ENCODE measurements around the gene ZNF609. TPM values are rescaled to one million over a fixed set of nuclear protein-coding genes. Genes with fewer than 3 reads are reported as not detected.
"Not testable (repeated sequence)": the region's sequence is repeated elsewhere in the genome, so short reads cannot be mapped to it uniquely, and the experiment has no call there.

The ZNF609 gene
- total RNA-seq, 4 donors from 2014 or later = 38.7 to 50.6 (median 43.9) TPM

DNA sequence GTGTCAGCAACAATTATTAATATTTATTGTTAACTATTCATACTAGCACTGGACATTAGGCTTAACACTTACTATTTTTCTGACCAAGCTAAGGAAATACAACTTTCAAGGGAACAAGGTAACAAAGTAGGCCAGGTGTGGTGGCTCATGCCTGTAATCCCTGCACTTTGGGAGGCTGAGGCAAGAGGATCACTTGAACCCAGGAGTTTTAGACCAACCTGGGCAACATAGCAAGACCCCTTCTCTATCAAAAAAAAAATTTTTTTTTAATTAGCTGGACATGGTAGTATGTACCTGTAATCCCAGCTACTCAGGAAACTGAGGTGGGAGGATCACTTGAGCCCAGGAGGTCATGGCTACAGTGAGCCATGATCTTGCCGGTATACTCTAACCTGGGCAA is 183.3 kb downstream of the ZNF609 start:
- ATAC-seq = no peak
- 100% methylated on average over 1 of the region's 1 CpG for WGBS, 2 donors (ENCODE audit: low coverage in 1 of 2)
- peaks cover 8 to 23% (median 14%) of the 10 kb centered on the region in 3 donors for H3K4me1 ChIP-seq

DNA sequence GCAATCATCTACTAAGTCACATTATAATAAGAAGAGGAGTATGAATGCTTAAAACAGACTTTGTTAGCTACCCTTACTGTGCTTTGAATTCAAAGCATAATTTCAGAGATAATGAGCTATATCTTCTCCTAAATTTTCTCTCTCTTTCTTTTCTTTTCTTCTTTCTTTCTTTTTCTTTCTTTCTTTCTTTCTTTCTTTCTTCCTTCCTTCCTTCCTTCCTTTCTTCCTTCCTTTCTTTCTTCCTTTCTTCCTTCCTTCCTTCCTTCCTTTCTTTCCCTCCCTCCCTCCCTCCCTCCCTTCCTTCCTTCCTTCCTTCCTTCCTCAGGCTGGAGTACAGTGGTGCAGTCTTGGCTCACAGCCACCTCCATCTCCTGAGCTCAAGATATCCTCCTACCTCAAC is 184.4 kb downstream of the ZNF609 start:
- H3K4me3 ChIP-seq, ATAC-seq, H3K9me3 ChIP-seq, H3K27me3 ChIP-seq, H3K36me3 ChIP-seq, H3K27ac ChIP-seq: not testable (repeated sequence)
- peaks cover 4 to 12% (median 4%) of the 10 kb centered on the region in 3 donors for H3K4me1 ChIP-seq

More for the DNA sequence above, 183.3 kb downstream of the ZNF609 start:
- Histone ChIP-seq H3K27ac (no peak overlapping the region), H3K36me3 (no peaks in the 10 kb centered on the region), H3K27me3 (no peaks in the 10 kb centered on the region), H3K4me3 (no peak overlapping the region), H3K9me3 (no peaks in the 10 kb centered on the region)
- TF ChIP-seq POLR2AphosphoS5 (IDR thresholded peaks at IDR 0.05) (no peak), POLR2A (IDR thresholded peaks at IDR 0.05) (no peak), EP300 (IDR thresholded peaks at IDR 0.05) (no peak)
- TF ChIP-seq, protein P1, sequence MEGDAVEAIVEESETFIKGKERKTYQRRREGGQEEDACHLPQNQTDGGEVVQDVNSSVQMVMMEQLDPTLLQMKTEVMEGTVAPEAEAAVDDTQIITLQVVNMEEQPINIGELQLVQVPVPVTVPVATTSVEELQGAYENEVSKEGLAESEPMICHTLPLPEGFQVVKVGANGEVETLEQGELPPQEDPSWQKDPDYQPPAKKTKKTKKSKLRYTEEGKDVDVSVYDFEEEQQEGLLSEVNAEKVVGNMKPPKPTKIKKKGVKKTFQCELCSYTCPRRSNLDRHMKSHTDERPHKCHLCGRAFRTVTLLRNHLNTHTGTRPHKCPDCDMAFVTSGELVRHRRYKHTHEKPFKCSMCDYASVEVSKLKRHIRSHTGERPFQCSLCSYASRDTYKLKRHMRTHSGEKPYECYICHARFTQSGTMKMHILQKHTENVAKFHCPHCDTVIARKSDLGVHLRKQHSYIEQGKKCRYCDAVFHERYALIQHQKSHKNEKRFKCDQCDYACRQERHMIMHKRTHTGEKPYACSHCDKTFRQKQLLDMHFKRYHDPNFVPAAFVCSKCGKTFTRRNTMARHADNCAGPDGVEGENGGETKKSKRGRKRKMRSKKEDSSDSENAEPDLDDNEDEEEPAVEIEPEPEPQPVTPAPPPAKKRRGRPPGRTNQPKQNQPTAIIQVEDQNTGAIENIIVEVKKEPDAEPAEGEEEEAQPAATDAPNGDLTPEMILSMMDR (IDR thresholded peaks at IDR 0.05) = no peak

DNA sequence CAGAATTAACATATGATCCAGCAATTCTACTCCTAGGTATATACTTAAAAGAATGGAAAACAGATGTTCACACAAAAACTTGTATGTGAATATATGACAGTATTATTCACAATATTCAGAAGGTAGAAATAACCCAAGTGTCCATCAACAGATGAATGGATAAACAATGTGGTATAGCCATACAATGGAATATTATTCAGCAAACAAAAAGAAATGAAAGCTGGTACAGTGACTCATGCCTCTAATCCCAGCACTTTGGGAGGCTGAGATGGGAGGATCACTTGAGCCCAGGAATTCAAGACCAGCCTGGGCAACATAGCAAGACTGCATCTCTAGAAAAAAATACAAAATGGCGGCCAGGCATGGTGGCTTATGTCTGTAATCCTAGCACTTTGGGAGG is 185.6 kb downstream of the ZNF609 start:
- ATAC-seq = no peak
- Histone ChIP-seq H3K27ac (no peak overlapping the region), H3K36me3 (no peaks in the 10 kb centered on the region), H3K4me1 (no peaks in the 10 kb centered on the region), H3K9me3 (no peaks in the 10 kb centered on the region), H3K27me3 (no peaks in the 10 kb centered on the region), H3K4me3 (no peak overlapping the region)
- TF ChIP-seq EP300 (IDR thresholded peaks at IDR 0.05) = no peak
- WGBS, 2 donors (ENCODE audit: low coverage in 1 of 2) = 100% methylated on average over 1 of the region's 1 CpG; no CpG with 5 or more reads in 1 of the 2 donors

DNA sequence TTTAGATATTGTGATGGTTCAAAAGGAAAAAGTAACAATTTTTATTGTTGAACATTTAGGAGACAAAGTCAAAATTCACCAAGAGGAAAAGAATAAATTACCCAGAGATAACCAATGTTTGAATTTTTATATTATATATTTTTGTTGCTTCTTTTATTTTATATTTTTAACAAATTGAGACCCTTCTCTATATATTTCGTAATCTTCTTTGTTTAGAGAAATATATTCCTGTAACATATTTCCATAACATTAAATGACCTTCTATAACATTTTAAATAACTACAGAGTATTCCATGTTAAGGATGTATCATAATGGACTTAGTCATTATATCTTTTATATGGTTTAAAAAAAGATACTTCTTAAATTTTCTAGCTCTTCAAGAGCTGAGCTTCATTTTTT is 187.0 kb downstream of the ZNF609 start:
- 89 to 100% methylated on average over 1 of the region's 1 CpG for WGBS, 2 donors (ENCODE audit: low coverage in 1 of 2)
- H3K36me3 ChIP-seq = no peaks in the 10 kb centered on the region
- H3K27ac ChIP-seq = no peak overlapping the region
- no peak for ATAC-seq
- TF ChIP-seq, protein P1 (IDR thresholded peaks at IDR 0.05) = no peak
- TF ChIP-seq POLR2AphosphoS5 (IDR thresholded peaks at IDR 0.05) (no peak), POLR2A (IDR thresholded peaks at IDR 0.05) (no peak), EP300 (IDR thresholded peaks at IDR 0.05) (no peak)
- no peaks in the 10 kb centered on the region for H3K27me3 ChIP-seq
- H3K4me1 ChIP-seq = peaks cover 0 to 2% (median 0%) of the 10 kb centered on the region in 3 donors
- no peaks in the 10 kb centered on the region for H3K9me3 ChIP-seq
- H3K4me3 ChIP-seq = no peak overlapping the region

DNA sequence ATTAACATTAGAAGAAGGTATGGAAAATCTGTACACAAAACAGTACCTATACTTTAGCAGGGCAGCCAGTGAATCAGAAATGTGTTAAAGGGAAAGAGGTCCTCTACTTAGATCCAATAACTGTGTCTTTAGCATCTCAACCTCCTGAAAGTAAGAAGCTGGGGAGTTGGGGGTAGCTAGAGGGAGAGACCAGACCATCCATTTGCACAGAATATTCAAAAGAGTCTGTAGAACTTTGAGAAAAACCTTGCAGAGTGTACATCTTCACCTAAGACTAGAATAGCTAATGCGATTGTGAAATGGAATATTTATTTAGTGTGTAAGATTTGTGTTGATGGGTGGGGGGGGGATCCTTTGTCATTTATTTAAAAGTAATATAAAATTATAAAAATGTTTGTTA is 190.2 kb downstream of the ZNF609 start:
- no peaks in the 10 kb centered on the region for H3K9me3 ChIP-seq
- H3K4me1 ChIP-seq = peaks cover 0 to 17% (median 0%) of the 10 kb centered on the region in 3 donors
- 60 to 73% methylated on average over 1 of the region's 1 CpG for WGBS, 2 donors (ENCODE audit: low coverage in 1 of 2)
- H3K36me3 ChIP-seq = no peaks in the 10 kb centered on the region
- H3K27ac ChIP-seq = no peak overlapping the region
- no peak for TF ChIP-seq POLR2AphosphoS5 (IDR thresholded peaks at IDR 0.05)
- TF ChIP-seq EP300 (IDR thresholded peaks at IDR 0.05) = no peak
- TF ChIP-seq, protein P1 (IDR thresholded peaks at IDR 0.05) = no peak
- no peak for TF ChIP-seq POLR2A (IDR thresholded peaks at IDR 0.05)
- ATAC-seq = no peak
- H3K4me3 ChIP-seq = no peak overlapping the region
- H3K27me3 ChIP-seq = no peaks in the 10 kb centered on the region

DNA sequence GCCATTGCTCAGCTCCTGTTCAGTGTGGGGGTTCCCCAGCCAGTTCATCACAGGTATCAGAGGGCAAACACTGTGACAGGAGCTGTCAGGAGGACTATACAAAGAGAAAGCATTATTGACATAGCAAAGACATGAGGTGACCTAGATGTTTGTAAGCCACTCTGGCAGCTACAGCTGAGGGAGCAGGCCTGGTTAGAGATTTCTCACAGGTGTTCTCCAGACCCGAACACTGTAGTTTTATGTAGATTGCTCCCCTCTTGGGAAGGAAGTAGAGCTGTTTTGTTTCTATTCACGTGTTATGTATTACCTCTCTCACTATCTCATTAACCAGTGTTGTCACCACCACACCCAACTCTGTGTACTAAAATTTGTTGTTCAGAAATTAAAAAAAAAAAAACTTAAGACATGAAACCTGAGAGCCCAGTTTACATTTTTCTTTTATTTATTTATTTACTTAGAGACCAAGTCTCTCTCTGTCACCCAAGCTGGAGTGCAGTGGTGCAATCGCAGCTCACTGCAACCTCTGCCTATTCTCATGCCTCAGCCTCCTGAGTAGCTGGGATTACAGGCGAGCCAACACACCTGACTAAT is 191.3 kb downstream of the ZNF609 start:
- Histone ChIP-seq H3K4me1 (peaks cover 0 to 17% (median 0%) of the 10 kb centered on the region in 3 donors), H3K4me3 (no peak overlapping the region), H3K27me3 (no peaks in the 10 kb centered on the region), H3K9me3 (no peaks in the 10 kb centered on the region), H3K36me3 (no peaks in the 10 kb centered on the region), H3K27ac (no peak overlapping the region)
- WGBS, 2 donors (ENCODE audit: low coverage in 1 of 2) = 73 to 75% methylated on average over 3 to 4 of the region's 4 CpGs
- no peak for ATAC-seq
- TF ChIP-seq POLR2AphosphoS5 (IDR thresholded peaks at IDR 0.05) (no peak), EP300 (IDR thresholded peaks at IDR 0.05) (no peak), POLR2A (IDR thresholded peaks at IDR 0.05) (no peak)
- TF ChIP-seq, protein P1 (IDR thresholded peaks at IDR 0.05) = no peak

All from gastroesophageal sphincter (tissue), 4 donors.